HG02884 (cell line): ENCODE results near the gene MBOAT1.

ENCODE experiments used
- ATAC-seq: cut with Tn5 transposase; IDR thresholded peaks from one replicate; pipeline ENCODE4 v1.9.1; 2021; ENCODE audit warnings: mild to moderate bottlenecking, moderate library complexity; ENCODE audit not compliant: unreplicated experiment

The MBOAT1 gene

GRCh38 chr6:20056350-20056992 lies 155.8 kb downstream of the MBOAT1 start:
- no peak for ATAC-seq

- no peak for ATAC-seq
Observed at GRCh38 chr6:20055916-20056315, 156.4 kb downstream of the MBOAT1 start.
